Heart left ventricle (tissue), 16 donors: ENCODE measurements around the gene KCTD15. TPM values are rescaled to one million over a fixed set of nuclear protein-coding genes. Genes with fewer than 3 reads are reported as not detected.

Source experiments
- ATAC-seq, 4 donors: fragments of 200-7000 bp; cut with Tn5 transposase; one replicate each; pipeline ENCODE4 v1.9.1; 2020 to 2022; ENCODE audit warnings: moderate library complexity in 4 of 4, mild to moderate bottlenecking in 3 of 4, moderate number of reproducible peaks in 1 of 4
- DNase-seq, 5 donors: peaks; one replicate each; pipeline ENCODE4 v3.0.0-alpha.2; 2020
- H3K27ac ChIP-seq, 12 donors: fragments of 200-600 bp; sonication (generic) in 4 of 12; one replicate each; pipeline versions ENCODE4 v1.5.0 to v1.8.0; 2016 to 2022; ENCODE audit warnings: mild to moderate bottlenecking in 2 of 12
- H3K27me3 ChIP-seq, 9 donors: fragments of 200-600 bp; sonication (generic) in 2 of 9; one replicate each; pipeline versions ENCODE4 v1.5.1 to v1.8.0; 2016 to 2022; ENCODE audit warnings: mild to moderate bottlenecking in 3 of 9
- H3K36me3 ChIP-seq, 9 donors: fragments of 200-600 bp; sonication (generic) in 2 of 9; one replicate each; pipeline versions ENCODE4 v1.5.0 to v1.8.0; 2018 to 2022; ENCODE audit warnings: mild to moderate bottlenecking in 2 of 9
- H3K4me1 ChIP-seq, 12 donors: fragments of 200-600 bp; sonication (generic) in 4 of 12; one replicate each; pipeline versions ENCODE4 v1.5.0 to v1.8.0; 2016 to 2022; ENCODE audit warnings: mild to moderate bottlenecking in 3 of 12
- H3K4me3 ChIP-seq, 12 donors: fragments of 200-600 bp; sonication (generic) in 4 of 12; one replicate each; pipeline versions ENCODE4 v1.5.0 to v1.8.0; 2017 to 2022; ENCODE audit warnings: mild to moderate bottlenecking in 9 of 12, moderate library complexity in 4 of 12
- H3K9me3 ChIP-seq, 12 donors: fragments of 200-600 bp; sonication (generic) in 4 of 12; one replicate each; pipeline versions ENCODE4 v1.5.0 to v1.8.0; 2016 to 2022; ENCODE audit warnings: mild to moderate bottlenecking in 1 of 12
- POLR2A ChIP-seq, 2 donors: fragments of 450-650 bp; IDR thresholded peaks; one replicate each; pipeline ENCODE4 v1.6.1; 2017; ENCODE audit warnings: antibody characterized with exemption in 2 of 2, mild to moderate bottlenecking in 2 of 2, moderate library complexity in 2 of 2
- WGBS, 4 donors: extraction: QIAGEN DNeasy Blood & Tissue Kit in 2 of 4; methylation state at CpG; one replicate each; pipeline versions ENCODE4 v1.1.5 to v1.1.7; 2013 to 2018; 5-methylcytosine and 5-hydroxymethylcytosine counted together
- intact Hi-C, 10 donors: fragments of 100-400 bp; cut with DNase I; formaldehyde crosslinking; loops; one replicate each; pipeline versions ENCODE4 v1.11.1 to v1.14.2; 2022
- polyA plus RNA-seq, 2 donors: library from polyadenylated mRNA; stranded (reverse); fragments of 200-250 nt; gene quantifications; one replicate each; pipeline ENCODE4 v1.2.3, GENCODE V29; 2013
- total RNA-seq, 9 donors: library from RNA; depleted of rRNA in 2 of 9; stranded (reverse); fragments of >200 nt in 2 of 9; fragmentation: NEBNext Ultra II Directional in 3 of 9; extraction: Animal tissue kit (Norgen Biotek cat#: 25700) in 3 of 9; gene quantifications; one replicate each; pipeline versions ENCODE4 v1.1.0 to v1.2.4, GENCODE V29; 2016 to 2023
- TF ChIP-seq, protein P1 (sequence below), 12 donors: fragments of 200-600 bp; sonication (generic) in 4 of 12; IDR thresholded peaks; one replicate each; pipeline versions ENCODE4 v1.5.0 to v1.8.0; 2018 to 2022; ENCODE audit warnings: antibody characterized with exemption in 12 of 12, mild to moderate bottlenecking in 5 of 12
- donor health status: ischemic (EF 13 %, LVEDD 7.1; RV severe dilation, severe dysfunction).
- donor health status: healthy with polysubstance abuse.
- donor health status: DM: no; HTN: yes; CAD: no.
- donor health status: DM: no; HTN: no; CAD: no.
- donor health status: ischemic (EF 25% LVEDD 6.9; RV normal size, moderate dysfunction).
- donor health status: ischemic (EF 25% LVEDD 5.7; RV mildly dilated, moderate dysfunction).
- donor health status: healthy.
- donor health status: DM: yes; HTN: yes; CAD: no.
- donor health status: ischemic (EF 35%, LVEDD 5.7; RV mildly dilated, moderate dysfunction).
- donor health status: nonischemic (EF 11% LVEDD 7.7; RV severe dilation, severe dysfunction).
- donor health status: DM: yes; HTN: yes; CAD: no.
- donor health status: PGD.
- donor health status: ischemic (EF 29% LVEDD 5.4; RV normal size, mild dysfunction).
- donor health status: nonischemic (EF 23%, LVEDD 6.1; RV moderate dilation, normal function).

The KCTD15 gene
- total and polyA plus RNA-seq, 11 donors = 5.4 to 36.9 (median 9.8) TPM

DNA sequence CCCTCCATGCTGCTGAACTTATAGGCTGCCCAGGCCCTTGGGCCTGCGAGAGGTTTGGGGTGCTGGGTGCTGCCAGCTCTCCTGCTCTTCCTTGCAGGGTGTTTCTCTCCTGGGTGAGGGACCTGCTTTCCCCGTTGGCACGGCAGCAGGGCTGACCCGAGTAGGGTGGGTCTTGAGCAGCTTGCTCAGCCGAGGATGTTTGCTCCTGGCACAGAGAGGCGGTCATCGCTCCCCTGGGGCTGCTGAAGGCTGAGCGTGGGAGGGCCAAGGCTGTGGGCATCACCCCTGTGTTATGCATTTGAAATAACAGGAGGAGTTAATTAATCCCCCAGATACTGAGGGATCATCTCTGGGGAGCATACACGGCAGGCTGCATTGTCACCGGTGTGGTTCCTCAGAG is 5.3 kb downstream of the KCTD15 start:
- Histone ChIP-seq H3K27me3 (peaks cover 0 to 3% (median 0%) of the 10 kb centered on the region in 9 donors), H3K36me3 (peaks cover 0 to 57% (median 36%) of the 10 kb centered on the region in 9 donors), H3K4me3 (no peak overlapping the region), H3K9me3 (no peaks in the 10 kb centered on the region), H3K4me1 (peaks cover 0 to 57% (median 17%) of the 10 kb centered on the region in 12 donors), H3K27ac (peak overlapping the region in 1 of 12 donors; percentile 82)
- intact Hi-C loops = no loop called here
- ATAC-seq = no peak
- DNase-seq = peak in 1 of 5 donors; percentile 19
- no peak for TF ChIP-seq POLR2A (IDR thresholded peaks at IDR 0.05)
- TF ChIP-seq, protein P1, sequence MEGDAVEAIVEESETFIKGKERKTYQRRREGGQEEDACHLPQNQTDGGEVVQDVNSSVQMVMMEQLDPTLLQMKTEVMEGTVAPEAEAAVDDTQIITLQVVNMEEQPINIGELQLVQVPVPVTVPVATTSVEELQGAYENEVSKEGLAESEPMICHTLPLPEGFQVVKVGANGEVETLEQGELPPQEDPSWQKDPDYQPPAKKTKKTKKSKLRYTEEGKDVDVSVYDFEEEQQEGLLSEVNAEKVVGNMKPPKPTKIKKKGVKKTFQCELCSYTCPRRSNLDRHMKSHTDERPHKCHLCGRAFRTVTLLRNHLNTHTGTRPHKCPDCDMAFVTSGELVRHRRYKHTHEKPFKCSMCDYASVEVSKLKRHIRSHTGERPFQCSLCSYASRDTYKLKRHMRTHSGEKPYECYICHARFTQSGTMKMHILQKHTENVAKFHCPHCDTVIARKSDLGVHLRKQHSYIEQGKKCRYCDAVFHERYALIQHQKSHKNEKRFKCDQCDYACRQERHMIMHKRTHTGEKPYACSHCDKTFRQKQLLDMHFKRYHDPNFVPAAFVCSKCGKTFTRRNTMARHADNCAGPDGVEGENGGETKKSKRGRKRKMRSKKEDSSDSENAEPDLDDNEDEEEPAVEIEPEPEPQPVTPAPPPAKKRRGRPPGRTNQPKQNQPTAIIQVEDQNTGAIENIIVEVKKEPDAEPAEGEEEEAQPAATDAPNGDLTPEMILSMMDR (IDR thresholded peaks at IDR 0.05) = no peak
- WGBS, 4 donors = 76 to 82% (median 79%) methylated on average over 6 to 10 of the region's 10 CpGs

DNA sequence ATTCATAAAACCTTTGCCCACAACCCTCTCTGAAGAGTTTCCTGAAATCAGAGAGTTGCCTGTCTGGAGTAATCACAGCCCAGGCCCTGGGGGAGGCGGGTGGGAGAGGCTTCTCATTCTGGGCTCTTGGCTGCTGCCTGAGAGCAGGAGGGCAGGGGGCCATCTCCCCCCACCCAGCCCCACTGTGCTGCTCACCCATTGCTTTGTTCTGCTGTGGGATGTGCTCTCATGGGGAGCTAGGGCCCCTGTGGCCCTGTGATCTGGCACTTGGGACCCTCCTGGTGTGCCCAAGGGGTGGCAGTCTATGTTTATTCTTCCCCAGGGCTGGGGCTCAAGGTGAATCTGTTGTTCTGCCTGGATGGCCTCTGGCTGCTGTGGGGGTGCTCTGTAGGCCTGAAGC is 6.1 kb downstream of the KCTD15 start:
- H3K27ac ChIP-seq = peak overlapping the region in 2 of 12 donors; percentile 13 to 82
- H3K9me3 ChIP-seq = no peaks in the 10 kb centered on the region
- peaks cover 0 to 65% (median 42%) of the 10 kb centered on the region in 9 donors for H3K36me3 ChIP-seq
- H3K27me3 ChIP-seq = no peaks in the 10 kb centered on the region
- ATAC-seq = no peak
- H3K4me1 ChIP-seq = peaks cover 0 to 52% (median 15%) of the 10 kb centered on the region in 12 donors
- H3K4me3 ChIP-seq = no peak overlapping the region
- peak in 1 of 5 donors; percentile 19 for DNase-seq
- TF ChIP-seq POLR2A (IDR thresholded peaks at IDR 0.05) = no peak
- TF ChIP-seq, protein P1 (IDR thresholded peaks at IDR 0.05) = no peak
- 91 to 100% (median 97%) methylated on average over 1 of the region's 1 CpG for WGBS, 4 donors
- intact Hi-C loops = no loop called here

DNA sequence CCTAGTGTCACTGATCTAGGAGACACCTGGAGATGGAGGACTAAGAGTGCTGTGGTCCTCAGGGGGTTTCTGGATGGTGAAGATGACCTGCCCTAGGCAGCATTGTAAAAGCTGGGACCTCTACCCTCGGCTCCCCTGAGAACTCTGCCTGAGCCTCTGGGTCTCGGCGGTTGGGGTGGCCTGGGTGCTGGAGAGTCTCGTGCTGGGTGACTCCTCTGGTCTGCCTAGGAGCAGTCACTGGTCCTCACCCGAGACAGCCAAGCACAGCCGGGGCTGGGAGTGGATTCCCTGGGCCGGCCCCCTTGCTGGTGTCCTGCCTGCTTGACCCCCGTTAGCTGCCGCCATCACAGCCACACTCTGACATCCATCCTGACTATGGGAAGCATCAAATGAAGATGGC is 6.7 kb downstream of the KCTD15 start:
- Histone ChIP-seq H3K4me1 (peaks cover 0 to 47% (median 15%) of the 10 kb centered on the region in 12 donors), H3K9me3 (no peaks in the 10 kb centered on the region), H3K36me3 (peaks cover 0 to 71% (median 42%) of the 10 kb centered on the region in 9 donors), H3K27me3 (no peaks in the 10 kb centered on the region), H3K4me3 (no peak overlapping the region), H3K27ac (peak overlapping the region in 2 of 12 donors; percentile 33 to 82)
- intact Hi-C loops = no loop called here
- ATAC-seq = no peak
- peak in 1 of 5 donors; percentile 22 for DNase-seq
- TF ChIP-seq, protein P1 (IDR thresholded peaks at IDR 0.05) = no peak
- TF ChIP-seq POLR2A (IDR thresholded peaks at IDR 0.05) = no peak
- 90 to 95% (median 91%) methylated on average over 7 to 9 of the region's 9 CpGs for WGBS, 4 donors

DNA sequence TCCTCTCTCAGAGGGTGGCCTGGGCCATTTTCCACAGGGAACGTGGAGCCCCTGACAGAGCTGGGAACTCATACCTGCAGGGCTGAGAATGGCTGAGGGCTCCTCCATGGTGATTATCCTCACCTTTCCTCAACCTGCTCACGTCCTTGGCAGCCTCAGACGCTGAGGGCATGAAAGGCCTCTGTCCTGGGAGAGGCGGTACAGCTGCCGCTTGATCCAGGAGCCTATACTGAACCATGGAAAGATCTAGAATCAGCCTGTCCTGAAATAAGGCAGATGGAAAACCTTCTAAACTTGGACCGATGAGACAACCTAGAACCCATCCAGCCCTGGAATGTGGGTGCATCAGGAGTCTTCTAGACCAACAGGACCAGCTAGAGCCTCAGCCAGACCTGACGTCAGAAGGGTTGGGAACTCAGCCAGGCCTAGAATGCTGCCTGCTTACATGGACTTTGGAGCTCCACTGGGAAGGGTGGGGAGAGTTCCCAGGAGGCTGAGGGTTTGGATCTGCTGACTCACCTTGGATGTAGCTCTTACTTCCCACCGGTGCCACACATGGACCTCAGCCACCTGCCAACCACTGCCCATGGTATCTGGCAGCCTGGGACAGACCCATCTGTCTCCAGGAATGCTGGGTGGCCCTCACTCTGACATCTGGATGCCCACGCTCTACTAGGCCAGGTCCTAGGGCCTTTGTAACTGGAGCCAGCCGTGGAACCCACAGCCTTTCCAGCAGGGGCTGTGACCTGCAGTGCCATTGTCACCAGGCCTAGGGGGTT is 7.5 kb downstream of the KCTD15 start:
- Histone ChIP-seq H3K4me3 (no peak overlapping the region), H3K4me1 (peaks cover 0 to 39% (median 14%) of the 10 kb centered on the region in 12 donors), H3K9me3 (no peaks in the 10 kb centered on the region), H3K36me3 (peaks cover 0 to 78% (median 42%) of the 10 kb centered on the region in 9 donors), H3K27me3 (no peaks in the 10 kb centered on the region), H3K27ac (peak overlapping the region in 7 of 12 donors; percentile 33 to 82 (median 50))
- intact Hi-C loops = no loop called here
- DNase-seq (peak in 4 of 5 donors; percentile 71 to 83 (median 74)), ATAC-seq (peak; percentile 60 to 84 (median 73))
- 74 to 80% (median 74%) methylated on average over 6 to 10 of the region's 10 CpGs for WGBS, 4 donors
- TF ChIP-seq POLR2A (IDR thresholded peaks at IDR 0.05) = no peak
- TF ChIP-seq, protein P1 (IDR thresholded peaks at IDR 0.05) = no peak
